ENCODE results near the gene MTA3. TPM values are rescaled to one million over a fixed set of nuclear protein-coding genes. Genes with fewer than 3 reads are reported as not detected.

MTA3 gene
- total and polyA plus RNA-seq, 2 of the 8 experiments (the other 6 are each of a cell fraction or from before 2014, with no cell fraction given): 125 to 184 TPM

DNA sequence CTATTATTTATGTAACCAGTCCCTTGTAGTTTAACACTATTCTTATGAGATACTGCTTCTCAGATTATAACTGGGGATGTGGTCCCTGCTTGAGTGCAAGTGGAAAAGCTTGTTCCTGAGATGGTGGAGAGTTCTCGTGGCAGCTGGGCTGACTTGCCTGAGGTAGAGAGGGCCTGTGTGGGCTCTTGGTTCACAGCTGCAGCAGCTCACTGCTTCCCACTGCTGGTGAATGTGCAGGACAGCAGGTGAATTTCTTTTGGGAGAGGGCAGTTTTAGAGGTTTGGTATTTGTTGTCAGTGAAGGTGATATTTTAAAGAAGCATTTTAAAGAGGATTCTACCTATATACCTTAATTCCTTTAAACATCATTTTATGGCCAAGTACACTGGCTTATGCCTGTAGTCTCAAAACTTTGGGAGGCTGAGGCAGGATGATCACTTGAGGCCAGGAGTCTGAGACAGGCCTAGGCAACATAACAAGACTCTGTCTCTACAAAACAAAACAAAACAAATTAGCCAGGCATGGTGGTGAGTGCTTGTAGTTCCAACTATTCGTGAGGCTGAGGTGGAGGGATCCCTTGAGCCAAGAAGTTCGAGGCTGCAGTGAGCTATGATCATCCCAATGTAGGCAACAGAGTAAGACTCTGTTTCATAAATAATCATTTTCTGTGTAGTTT is 94.8 kb downstream of the MTA3 start (continued):
- TF ChIP-seq POLR2AphosphoS5 (IDR thresholded peaks at IDR 0.05; ENCODE audit: low read depth, low read length): no peak
- TF ChIP-seq BACH1 (IDR thresholded peaks at IDR 0.05; ENCODE audit: low read length): 0 out of 2 replicates have a peak, but pooled peaks have one; percentile 13

Measured in H1 (cell line).